K562 (cell line): ENCODE measurements around the gene CHD6. TPM values are rescaled to one million over a fixed set of nuclear protein-coding genes. Genes with fewer than 3 reads are reported as not detected.

Experiments
- ARHGAP35 ChIP-seq: fragments of 450-650 bp; IDR thresholded peaks from 2 replicates; pipeline ENCODE4 v1.6.1; 2018; ENCODE audit not compliant: partially characterized antibody
- CBFA2T2 ChIP-seq: fragments of 450-650 bp; conservative IDR thresholded peaks from 2 replicates; pipeline ENCODE4 v1.6.1; 2017; ENCODE audit warnings: mild to moderate bottlenecking
- CBFB ChIP-seq: sonication (generic); formaldehyde crosslinking; IDR thresholded peaks from 2 replicates; pipeline ENCODE4 v1.4.0; 2020; ENCODE audit warnings: mild to moderate bottlenecking, missing genetic modification reagents
- FOXK2 ChIP-seq, 2 experiments: fragments of 450-650 bp; IDR thresholded peaks in 1 of 2; conservative IDR thresholded peaks in 1 of 2; 2 replicates each; pipeline ENCODE4 v1.6.1; 2016; ENCODE audit warnings: low read depth in 2 of 2, mild to moderate bottlenecking in 1 of 2
- HDGF ChIP-seq: fragments of 450-650 bp; IDR thresholded peaks from 2 replicates; pipeline ENCODE4 v1.6.1; 2016
- HMG20A ChIP-seq: fragments of 450-650 bp; formaldehyde crosslinking; conservative IDR thresholded peaks from 2 replicates; pipeline ENCODE4 v1.4.0; 2020; ENCODE audit warnings: mild to moderate bottlenecking, mixed read lengths
- HNRNPUL1 ChIP-seq: fragments of 200-400 bp; formaldehyde crosslinking; IDR thresholded peaks from 2 replicates; pipeline ENCODE4 v1.6.1; 2017; ENCODE audit warnings: low read length
- HSF4 ChIP-seq: fragments of 250-450 bp; sonication (Bioruptor Pico); IDR thresholded peaks from 2 replicates; pipeline ENCODE4 v2.1.2; 2022; ENCODE audit warnings: mild to moderate bottlenecking, moderate library complexity, borderline replicate concordance
- IRF2 ChIP-seq: sonication (generic); formaldehyde crosslinking; IDR thresholded peaks from 2 replicates; pipeline ENCODE4 v1.8.1; 2022; ENCODE audit warnings: mild to moderate bottlenecking, missing genetic modification reagents
- KDM4B ChIP-seq, 2 experiments: fragments of 450-650 bp in 1 of 2; sonication (generic) in 1 of 2; IDR thresholded peaks; 2 replicates each; pipeline ENCODE4 v1.6.1; 2016 to 2017; ENCODE audit warnings: borderline replicate concordance in 2 of 2, antibody characterized with exemption in 1 of 2, low read depth in 1 of 2, mild to moderate bottlenecking in 1 of 2
- KLF16 ChIP-seq: IDR thresholded peaks from 2 replicates; pipeline ENCODE4 v1.6.1; 2016; ENCODE audit warnings: antibody characterized with exemption
- MCM2 ChIP-seq: fragments of 450-650 bp; IDR thresholded peaks from 2 replicates; pipeline ENCODE4 v1.6.1; 2017; ENCODE audit warnings: low read depth, mild to moderate bottlenecking
- POLR2A ChIP-seq: fragments of 450-650 bp; conservative IDR thresholded peaks from 2 replicates; pipeline ENCODE4 v1.6.1; 2016
- POLR3G ChIP-seq: IDR thresholded peaks from 2 replicates; pipeline ENCODE4 v1.6.1; 2011; ENCODE audit not compliant: insufficient read length, insufficient replicate concordance; ENCODE audit errors: extremely low read depth
- PPARD ChIP-seq: fragments of 250-450 bp; sonication (Bioruptor Pico); IDR thresholded peaks from 2 replicates; pipeline ENCODE4 v1.8.0; 2022; ENCODE audit warnings: inconsistent platforms, mild to moderate bottlenecking, moderate library complexity
- PRMT5 ChIP-seq: sonication (generic); formaldehyde crosslinking; IDR thresholded peaks from 2 replicates; pipeline ENCODE4 v1.5.0; 2020; ENCODE audit warnings: missing genetic modification reagents
- PTTG1 ChIP-seq: fragments of 450-650 bp; IDR thresholded peaks from 2 replicates; pipeline ENCODE4 v1.6.1; 2016; ENCODE audit warnings: low read depth, mild to moderate bottlenecking, missing genetic modification characterization, missing compliant biosample characterization
- RBM34 ChIP-seq: fragments of 200-400 bp; formaldehyde crosslinking; IDR thresholded peaks from 2 replicates; pipeline ENCODE4 v1.6.1; 2018; ENCODE audit warnings: low read length, borderline replicate concordance; ENCODE audit not compliant: insufficient read depth
- SREBF1 ChIP-seq: fragments of 150-350 bp; IDR thresholded peaks from 2 replicates; pipeline ENCODE4 v1.6.1; 2014; ENCODE audit warnings: antibody characterized with exemption, low read depth, low read length, borderline replicate concordance
- SRF ChIP-seq, 2 experiments: fragments of 250-450, 450-650 bp in 1 of 2; sonication (Bioruptor Pico) in 1 of 2; sonication (generic) in 1 of 2; formaldehyde crosslinking; IDR thresholded peaks; 2 replicates each; pipeline versions ENCODE4 v1.5.0 to v1.5.1; 2020 to 2022; ENCODE audit warnings: mild to moderate bottlenecking in 1 of 2, missing genetic modification reagents in 1 of 2
- ZBTB1 ChIP-seq: sonication (generic); formaldehyde crosslinking; IDR thresholded peaks from 2 replicates; pipeline ENCODE4 v1.8.1; 2023; ENCODE audit warnings: missing genetic modification reagents, low read depth, mild to moderate bottlenecking, borderline replicate concordance
- ZBTB17 ChIP-seq: fragments of 450-650 bp; formaldehyde crosslinking; IDR thresholded peaks from 2 replicates; pipeline ENCODE4 v1.4.0; 2020; ENCODE audit warnings: mild to moderate bottlenecking
- ZNF232 ChIP-seq: sonication (generic); formaldehyde crosslinking; IDR thresholded peaks from 2 replicates; pipeline ENCODE4 v1.8.0; 2022; ENCODE audit warnings: mild to moderate bottlenecking, missing genetic modification reagents
- ZNF263 ChIP-seq: sonication (generic); formaldehyde crosslinking; IDR thresholded peaks from 2 replicates; pipeline ENCODE4 v1.8.0; 2022; ENCODE audit warnings: mild to moderate bottlenecking, missing genetic modification reagents, borderline replicate concordance
- ZNF354B ChIP-seq: fragments of 250-450 bp; sonication (Bioruptor Pico); IDR thresholded peaks from 2 replicates; pipeline ENCODE4 v1.4.0; 2020
- ZNF589 ChIP-seq: fragments of 200-800 bp; sonication (Bioruptor generic); IDR thresholded peaks from 2 replicates; pipeline ENCODE4 v1.6.1; 2016; ENCODE audit warnings: low read depth, missing genetic modification characterization, missing compliant biosample characterization
- ZNF644 ChIP-seq: fragments of 200-800 bp; sonication (Bioruptor generic); IDR thresholded peaks from 2 replicates; pipeline ENCODE4 v1.6.1; 2016; ENCODE audit warnings: low read depth, missing genetic modification characterization, missing compliant biosample characterization
- polyA plus RNA-seq, 8 experiments: library from polyadenylated mRNA; depleted of rRNA in 4 of 8; stranded (reverse) in 5 of 8; unstranded in 3 of 8; fragments of >200 nt; fragmentation: Nextera tagmentation in 2 of 8; fragmentation: Illumina TruSeq in 1 of 8; extraction: Ambion mirVana in 2 of 8; extraction: Trizol in 1 of 8; gene quantifications; 2 replicates each; pipeline versions ENCODE4 v1.2.1 to v1.2.3, GENCODE V29; 2011 to 2014; ENCODE audit warnings: inconsistent platforms in 1 of 8, missing spikeins in 1 of 8
- total RNA-seq, 7 experiments: library from RNA; depleted of rRNA in 6 of 7; stranded (reverse); fragments of >200 nt in 6 of 7; fragmentation: Illumina TruSeq in 2 of 7; extraction: Trizol in 2 of 7; gene quantifications; 2 replicates each; pipeline versions ENCODE4 v1.2.1 to v1.2.3, GENCODE V29; 2011 to 2021; ENCODE audit warnings: low replicate concordance in 1 of 7
- TF ChIP-seq, protein P1 (sequence below): fragments of 200-800 bp; sonication (Bioruptor generic); IDR thresholded peaks from 2 replicates; pipeline ENCODE4 v1.6.1; 2017; ENCODE audit warnings: missing genetic modification characterization, missing compliant biosample characterization
- TF ChIP-seq, protein P2 (sequence below): sonication (generic); formaldehyde crosslinking; IDR thresholded peaks from 2 replicates; pipeline ENCODE4 v1.8.0; 2023; ENCODE audit warnings: mild to moderate bottlenecking, missing genetic modification reagents

CHD6 gene
- total and polyA plus RNA-seq, 9 of the 15 experiments (the other 6 are each of a cell fraction or from before 2014, with no cell fraction given) = 3.9 to 24.2 (median 12.8) TPM

DNA sequence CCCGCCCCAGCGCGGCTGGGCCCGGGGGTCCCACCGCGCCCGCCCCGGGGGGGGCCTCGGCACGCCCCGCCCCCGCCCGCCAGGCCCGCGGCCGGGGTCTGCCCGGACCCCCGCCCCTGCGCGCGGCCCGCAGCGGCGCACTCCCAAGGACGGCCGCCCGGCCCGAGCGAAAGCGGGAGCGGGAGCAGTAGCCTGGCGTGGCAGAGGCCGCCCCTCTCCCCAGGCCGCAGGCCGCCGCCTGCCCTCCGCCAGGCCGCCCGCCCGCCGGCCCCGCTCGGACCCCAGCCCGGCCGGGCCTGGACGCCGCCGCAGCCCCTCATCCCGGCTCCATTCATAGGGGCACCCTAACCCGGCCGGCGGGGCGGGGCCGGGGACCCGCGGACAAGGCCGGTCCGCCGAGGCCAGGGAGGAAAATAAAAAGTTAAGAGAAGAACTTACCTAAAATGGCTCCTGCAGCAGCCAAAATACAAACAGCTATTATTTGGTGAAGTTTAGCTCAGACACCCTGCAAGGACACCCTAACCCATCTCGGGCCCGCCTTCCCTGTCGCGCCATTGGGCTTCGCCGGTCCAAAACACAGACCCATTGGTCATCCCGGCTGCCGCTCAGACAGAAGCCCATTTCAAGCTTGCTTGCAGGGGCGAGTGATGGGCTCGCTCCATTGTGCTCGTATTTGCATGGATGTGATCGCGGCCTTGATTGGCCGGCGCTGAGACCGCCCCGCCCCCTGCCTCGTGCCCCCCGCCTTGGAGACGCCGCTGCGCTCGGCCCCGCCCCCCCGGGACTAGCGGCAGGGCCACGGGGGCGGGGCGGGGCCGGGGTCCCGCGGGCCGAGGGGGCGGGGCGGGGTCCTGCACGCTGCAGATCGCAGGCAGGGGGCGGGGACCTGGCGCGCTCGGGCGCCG, at the start of gene CHD6 (continued):
- TF ChIP-seq, protein P1, sequence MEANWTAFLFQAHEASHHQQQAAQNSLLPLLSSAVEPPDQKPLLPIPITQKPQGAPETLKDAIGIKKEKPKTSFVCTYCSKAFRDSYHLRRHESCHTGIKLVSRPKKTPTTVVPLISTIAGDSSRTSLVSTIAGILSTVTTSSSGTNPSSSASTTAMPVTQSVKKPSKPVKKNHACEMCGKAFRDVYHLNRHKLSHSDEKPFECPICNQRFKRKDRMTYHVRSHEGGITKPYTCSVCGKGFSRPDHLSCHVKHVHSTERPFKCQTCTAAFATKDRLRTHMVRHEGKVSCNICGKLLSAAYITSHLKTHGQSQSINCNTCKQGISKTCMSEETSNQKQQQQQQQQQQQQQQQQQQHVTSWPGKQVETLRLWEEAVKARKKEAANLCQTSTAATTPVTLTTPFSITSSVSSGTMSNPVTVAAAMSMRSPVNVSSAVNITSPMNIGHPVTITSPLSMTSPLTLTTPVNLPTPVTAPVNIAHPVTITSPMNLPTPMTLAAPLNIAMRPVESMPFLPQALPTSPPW (CRISPR knock-in tag) = peak; percentile 88
- no peak for TF ChIP-seq ARHGAP35
- TF ChIP-seq ZNF354B = no peak
- peak; percentile 33 to 81; a peak in 3 of 4 replicates for TF ChIP-seq FOXK2 (conservative IDR thresholded peaks at IDR 0.05 in 1 of 2, IDR thresholded peaks at IDR 0.05 in 1 of 2; ENCODE audit: low read depth in 2 of 2)
- TF ChIP-seq CBFA2T2 = no peak
- no peak for TF ChIP-seq ZNF644 (tag)
- TF ChIP-seq RBM34 = no peak
- no peak for TF ChIP-seq KLF16
- TF ChIP-seq SRF (CRISPR knock-in tag; IDR thresholded peaks at IDR 0.05) = no peak
- TF ChIP-seq, protein P2, sequence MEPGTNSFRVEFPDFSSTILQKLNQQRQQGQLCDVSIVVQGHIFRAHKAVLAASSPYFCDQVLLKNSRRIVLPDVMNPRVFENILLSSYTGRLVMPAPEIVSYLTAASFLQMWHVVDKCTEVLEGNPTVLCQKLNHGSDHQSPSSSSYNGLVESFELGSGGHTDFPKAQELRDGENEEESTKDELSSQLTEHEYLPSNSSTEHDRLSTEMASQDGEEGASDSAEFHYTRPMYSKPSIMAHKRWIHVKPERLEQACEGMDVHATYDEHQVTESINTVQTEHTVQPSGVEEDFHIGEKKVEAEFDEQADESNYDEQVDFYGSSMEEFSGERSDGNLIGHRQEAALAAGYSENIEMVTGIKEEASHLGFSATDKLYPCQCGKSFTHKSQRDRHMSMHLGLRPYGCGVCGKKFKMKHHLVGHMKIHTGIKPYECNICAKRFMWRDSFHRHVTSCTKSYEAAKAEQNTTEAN (CRISPR knock-in tag) = no peak
- TF ChIP-seq SREBF1 = no peak
- no peak for TF ChIP-seq ZBTB17 (CRISPR knock-in tag)
- no peak for TF ChIP-seq ZNF232 (CRISPR knock-in tag)
- no peak for TF ChIP-seq ZNF263 (CRISPR knock-in tag)
- TF ChIP-seq POLR3G = no peak
- TF ChIP-seq HDGF = no peak
- TF ChIP-seq PPARD (CRISPR knock-in tag) = no peak
- no peak for TF ChIP-seq IRF2 (CRISPR knock-in tag)
- TF ChIP-seq HSF4 (CRISPR knock-in tag) = no peak
- TF ChIP-seq MCM2 = no peak
- no peak for TF ChIP-seq CBFB
- TF ChIP-seq HNRNPUL1 = no peak
- no peak for TF ChIP-seq PTTG1 (tag)
- no peak for TF ChIP-seq KDM4B (IDR thresholded peaks at IDR 0.05; ENCODE audit: borderline replicate concordance in 2 of 2, low read depth in 1 of 2)
- peak; percentile 71 for TF ChIP-seq POLR2A
- TF ChIP-seq HMG20A (CRISPR knock-in tag) = no peak
- TF ChIP-seq ZBTB1 (CRISPR knock-in tag) = no peak
- no peak for TF ChIP-seq ZNF589 (CRISPR knock-in tag)
- TF ChIP-seq PRMT5 (CRISPR knock-in tag) = no peak
